HEK293 (cell line): ENCODE results near the gene CYB5R3.

Source experiments
- CTCF ChIA-PET: fragments of 350-600 bp; formaldehyde crosslinking; extraction: SDS; loops from one replicate; lab custom pipeline; 2021; ENCODE audit warnings: antibody characterized with exemption; lab: Yijun Ruan, JAX
- POLR2A ChIA-PET: fragments of 300-600 bp; formaldehyde crosslinking; extraction: SDS; loops from one replicate; lab custom pipeline; 2020; ENCODE audit warnings: antibody characterized with exemption, inconsistent platforms; lab: Yijun Ruan, JAX
- H3K27ac ChIP-seq: fragments of 200-500 bp; sonication (Bioruptor generic); 2 replicates; pipeline ENCODE4 v1.5.1; 2014; ENCODE audit warnings: low read depth, low read length, control low read depth, inconsistent platforms; ENCODE audit errors: extremely low read depth
- H3K36me3 ChIP-seq, 2 experiments: fragments of 200-500 bp in 1 of 2; sonication (Bioruptor generic) in 1 of 2; 1 replicate in 1 of 2; 2 replicates in 1 of 2; pipeline ENCODE4 v1.5.1; 2014 to 2017; ENCODE audit warnings: inconsistent platforms in 2 of 2, low read length in 2 of 2; ENCODE audit not compliant: control insufficient read depth in 2 of 2, insufficient read depth in 1 of 2
- H3K4me1 ChIP-seq: fragments of 200-500 bp; sonication (Bioruptor generic); 2 replicates; pipeline ENCODE4 v1.5.1; 2014; ENCODE audit warnings: mild to moderate bottlenecking, low read length, inconsistent platforms; ENCODE audit not compliant: control insufficient read depth, insufficient read depth
- H3K4me3 ChIP-seq: 2 replicates; pipeline ENCODE4 v1.5.1; 2011; ENCODE audit warnings: low read depth, mild to moderate bottlenecking, control low read depth, low read length, moderate library complexity
- H3K9me3 ChIP-seq: fragments of 200-500 bp; sonication (Bioruptor generic); 2 replicates; pipeline ENCODE4 v1.5.1; 2014; ENCODE audit warnings: low read depth, low read length, inconsistent platforms; ENCODE audit not compliant: control insufficient read depth, insufficient read depth
- GLIS1 ChIP-seq: fragments of 450-650 bp; formaldehyde crosslinking; IDR thresholded peaks from 2 replicates; pipeline ENCODE4 v1.5.1; 2016; ENCODE audit warnings: missing biosample characterization, missing genetic modification characterization
- GLIS2 ChIP-seq: fragments of 450-650 bp; formaldehyde crosslinking; IDR thresholded peaks from 2 replicates; pipeline ENCODE4 v1.5.1; 2016; ENCODE audit warnings: missing biosample characterization, missing genetic modification characterization
- KLF1 ChIP-seq: fragments of 450-650 bp; formaldehyde crosslinking; IDR thresholded peaks from 2 replicates; pipeline ENCODE4 v1.5.1; 2016; ENCODE audit warnings: missing biosample characterization, missing genetic modification characterization
- SCRT2 ChIP-seq: fragments of 450-650 bp; formaldehyde crosslinking; IDR thresholded peaks from 2 replicates; pipeline ENCODE4 v1.5.1; 2016; ENCODE audit warnings: missing biosample characterization, missing genetic modification characterization
- SP7 ChIP-seq: fragments of 450-650 bp; formaldehyde crosslinking; IDR thresholded peaks from 2 replicates; pipeline ENCODE4 v1.5.1; 2016; ENCODE audit warnings: missing biosample characterization, missing genetic modification characterization
- ZEB2 ChIP-seq: fragments of 450-650 bp; formaldehyde crosslinking; IDR thresholded peaks from 2 replicates; pipeline ENCODE4 v1.5.1; 2016; ENCODE audit warnings: missing biosample characterization, missing genetic modification characterization
- ZIC2 ChIP-seq: fragments of 450-650 bp; formaldehyde crosslinking; IDR thresholded peaks from 2 replicates; pipeline ENCODE4 v1.5.1; 2016; ENCODE audit warnings: missing biosample characterization, missing genetic modification characterization
- ZNF510 ChIP-seq: fragments of 450-650 bp; formaldehyde crosslinking; IDR thresholded peaks from 2 replicates; pipeline ENCODE4 v1.5.1; 2018; ENCODE audit warnings: mild to moderate bottlenecking, missing genetic modification characterization, missing biosample characterization; ENCODE audit not compliant: insufficient replicate concordance
- ZNF600 ChIP-seq: fragments of 450-650 bp; formaldehyde crosslinking; IDR thresholded peaks from 2 replicates; pipeline ENCODE4 v1.5.1; 2016; ENCODE audit warnings: missing biosample characterization, missing genetic modification characterization
- ZNF610 ChIP-seq: fragments of 450-650 bp; formaldehyde crosslinking; IDR thresholded peaks from 2 replicates; pipeline ENCODE4 v1.5.1; 2016; ENCODE audit warnings: missing biosample characterization, missing genetic modification characterization, borderline replicate concordance
- ZNF624 ChIP-seq: fragments of 450-650 bp; formaldehyde crosslinking; IDR thresholded peaks from 2 replicates; pipeline ENCODE4 v1.5.1; 2017; ENCODE audit warnings: missing biosample characterization, missing genetic modification characterization
- TF ChIP-seq, protein P1 (sequence below): fragments of 450-650 bp; formaldehyde crosslinking; IDR thresholded peaks from 2 replicates; pipeline ENCODE4 v1.5.1; 2016; ENCODE audit warnings: missing biosample characterization, missing genetic modification characterization
- TF ChIP-seq, protein P2 (sequence below): fragments of 450-650 bp; formaldehyde crosslinking; IDR thresholded peaks from 2 replicates; pipeline ENCODE4 v1.5.1; 2016; ENCODE audit warnings: missing biosample characterization, missing genetic modification characterization
- TF ChIP-seq, protein P3 (sequence below): fragments of 450-650 bp; formaldehyde crosslinking; IDR thresholded peaks from 2 replicates; pipeline ENCODE4 v1.5.1; 2016; ENCODE audit warnings: missing biosample characterization, missing genetic modification characterization
- TF ChIP-seq, protein P4 (sequence below): fragments of 450-650 bp; formaldehyde crosslinking; IDR thresholded peaks from 2 replicates; pipeline ENCODE4 v1.5.1; 2016; ENCODE audit warnings: missing biosample characterization, missing genetic modification characterization, low read depth
- TF ChIP-seq, protein P5 (sequence below): fragments of 450-650 bp; formaldehyde crosslinking; IDR thresholded peaks from 2 replicates; pipeline ENCODE4 v1.5.1; 2016; ENCODE audit warnings: missing biosample characterization, missing genetic modification characterization
- TF ChIP-seq, protein P6 (sequence below): fragments of 450-650 bp; formaldehyde crosslinking; IDR thresholded peaks from 2 replicates; pipeline ENCODE4; 2016; ENCODE audit warnings: missing biosample characterization, missing genetic modification characterization

Gene CYB5R3

DNA sequence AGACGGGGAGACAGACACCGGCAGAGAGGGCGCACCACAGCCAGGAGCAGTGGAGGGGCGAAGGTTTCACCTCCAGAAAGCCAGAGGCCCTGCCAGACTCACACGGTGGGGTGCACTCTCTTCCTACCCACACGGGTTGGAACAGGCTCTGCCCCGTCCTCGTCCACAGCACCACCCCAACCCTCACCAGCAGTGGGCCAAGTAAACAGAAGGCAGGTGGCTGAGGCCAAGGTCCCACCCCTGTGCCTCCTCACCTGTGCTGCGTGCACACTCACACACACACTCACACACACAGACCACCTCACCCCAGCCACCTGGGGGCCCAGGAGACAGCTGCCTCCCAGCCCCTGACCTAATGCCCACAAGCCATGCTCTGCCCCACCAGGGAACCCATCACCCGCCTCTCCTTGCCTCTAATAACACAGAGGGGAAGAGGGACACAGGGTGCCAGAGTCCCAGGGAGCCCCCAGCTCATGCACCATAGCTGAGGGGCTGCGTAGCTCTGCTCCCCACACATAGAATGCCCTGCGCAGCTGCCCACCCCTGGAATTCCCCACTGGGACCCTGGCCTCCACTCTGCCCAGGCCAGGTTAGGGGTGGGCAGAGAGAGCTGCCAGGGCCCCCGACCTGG lies 3.1 kb downstream of the CYB5R3 start:
- no peaks in the 10 kb centered on the region for H3K9me3 ChIP-seq
- POLR2A ChIA-PET = interaction anchor here (0.6 to 1.2 kb wide), 2 partner anchors 9 to 344 kb away, joined by 3 to 4 read pairs; no protein-coding TSS in a partner anchor
- H3K36me3 ChIP-seq = no peaks in the 10 kb centered on the region; a peak in 1 of 3 replicates
- CTCF ChIA-PET = interaction anchor here (3.1 kb wide), 1 partner anchor 24 kb away, joined by 18 read pairs; no protein-coding TSS in a partner anchor
- H3K27ac ChIP-seq = no peak overlapping the region
- peaks cover 22% of the 10 kb centered on the region for H3K4me1 ChIP-seq
- TF ChIP-seq, protein P1, sequence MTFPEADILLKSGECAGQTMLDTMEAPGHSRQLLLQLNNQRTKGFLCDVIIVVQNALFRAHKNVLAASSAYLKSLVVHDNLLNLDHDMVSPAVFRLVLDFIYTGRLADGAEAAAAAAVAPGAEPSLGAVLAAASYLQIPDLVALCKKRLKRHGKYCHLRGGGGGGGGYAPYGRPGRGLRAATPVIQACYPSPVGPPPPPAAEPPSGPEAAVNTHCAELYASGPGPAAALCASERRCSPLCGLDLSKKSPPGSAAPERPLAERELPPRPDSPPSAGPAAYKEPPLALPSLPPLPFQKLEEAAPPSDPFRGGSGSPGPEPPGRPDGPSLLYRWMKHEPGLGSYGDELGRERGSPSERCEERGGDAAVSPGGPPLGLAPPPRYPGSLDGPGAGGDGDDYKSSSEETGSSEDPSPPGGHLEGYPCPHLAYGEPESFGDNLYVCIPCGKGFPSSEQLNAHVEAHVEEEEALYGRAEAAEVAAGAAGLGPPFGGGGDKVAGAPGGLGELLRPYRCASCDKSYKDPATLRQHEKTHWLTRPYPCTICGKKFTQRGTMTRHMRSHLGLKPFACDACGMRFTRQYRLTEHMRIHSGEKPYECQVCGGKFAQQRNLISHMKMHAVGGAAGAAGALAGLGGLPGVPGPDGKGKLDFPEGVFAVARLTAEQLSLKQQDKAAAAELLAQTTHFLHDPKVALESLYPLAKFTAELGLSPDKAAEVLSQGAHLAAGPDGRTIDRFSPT (tag by site-specific recombination) = peak; percentile 14; the same call in 1 of the 2 replicates
- TF ChIP-seq, protein P2, sequence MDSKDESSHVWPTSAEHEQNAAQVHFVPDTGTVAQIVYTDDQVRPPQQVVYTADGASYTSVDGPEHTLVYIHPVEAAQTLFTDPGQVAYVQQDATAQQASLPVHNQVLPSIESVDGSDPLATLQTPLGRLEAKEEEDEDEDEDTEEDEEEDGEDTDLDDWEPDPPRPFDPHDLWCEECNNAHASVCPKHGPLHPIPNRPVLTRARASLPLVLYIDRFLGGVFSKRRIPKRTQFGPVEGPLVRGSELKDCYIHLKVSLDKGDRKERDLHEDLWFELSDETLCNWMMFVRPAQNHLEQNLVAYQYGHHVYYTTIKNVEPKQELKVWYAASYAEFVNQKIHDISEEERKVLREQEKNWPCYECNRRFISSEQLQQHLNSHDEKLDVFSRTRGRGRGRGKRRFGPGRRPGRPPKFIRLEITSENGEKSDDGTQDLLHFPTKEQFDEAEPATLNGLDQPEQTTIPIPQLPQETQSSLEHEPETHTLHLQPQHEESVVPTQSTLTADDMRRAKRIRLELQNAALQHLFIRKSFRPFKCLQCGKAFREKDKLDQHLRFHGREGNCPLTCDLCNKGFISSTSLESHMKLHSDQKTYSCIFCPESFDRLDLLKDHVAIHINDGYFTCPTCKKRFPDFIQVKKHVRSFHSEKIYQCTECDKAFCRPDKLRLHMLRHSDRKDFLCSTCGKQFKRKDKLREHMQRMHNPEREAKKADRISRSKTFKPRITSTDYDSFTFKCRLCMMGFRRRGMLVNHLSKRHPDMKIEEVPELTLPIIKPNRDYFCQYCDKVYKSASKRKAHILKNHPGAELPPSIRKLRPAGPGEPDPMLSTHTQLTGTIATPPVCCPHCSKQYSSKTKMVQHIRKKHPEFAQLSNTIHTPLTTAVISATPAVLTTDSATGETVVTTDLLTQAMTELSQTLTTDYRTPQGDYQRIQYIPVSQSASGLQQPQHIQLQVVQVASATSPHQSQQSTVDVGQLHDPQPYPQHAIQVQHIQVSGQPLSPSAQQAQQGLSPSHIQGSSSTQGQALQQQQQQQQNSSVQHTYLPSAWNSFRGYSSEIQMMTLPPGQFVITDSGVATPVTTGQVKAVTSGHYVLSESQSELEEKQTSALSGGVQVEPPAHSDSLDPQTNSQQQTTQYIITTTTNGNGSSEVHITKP (tag by site-specific recombination) = peak; percentile 77
- TF ChIP-seq, protein P3, sequence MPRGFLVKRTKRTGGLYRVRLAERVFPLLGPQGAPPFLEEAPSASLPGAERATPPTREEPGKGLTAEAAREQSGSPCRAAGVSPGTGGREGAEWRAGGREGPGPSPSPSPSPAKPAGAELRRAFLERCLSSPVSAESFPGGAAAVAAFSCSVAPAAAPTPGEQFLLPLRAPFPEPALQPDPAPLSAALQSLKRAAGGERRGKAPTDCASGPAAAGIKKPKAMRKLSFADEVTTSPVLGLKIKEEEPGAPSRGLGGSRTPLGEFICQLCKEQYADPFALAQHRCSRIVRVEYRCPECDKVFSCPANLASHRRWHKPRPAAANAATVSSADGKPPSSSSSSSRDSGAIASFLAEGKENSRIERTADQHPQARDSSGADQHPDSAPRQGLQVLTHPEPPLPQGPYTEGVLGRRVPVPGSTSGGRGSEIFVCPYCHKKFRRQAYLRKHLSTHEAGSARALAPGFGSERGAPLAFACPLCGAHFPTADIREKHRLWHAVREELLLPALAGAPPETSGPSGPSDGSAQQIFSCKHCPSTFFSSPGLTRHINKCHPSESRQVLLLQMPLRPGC (tag by site-specific recombination) = no peak
- TF ChIP-seq ZEB2 (tag by site-specific recombination) = no peak
- no peak for TF ChIP-seq SP7 (tag by site-specific recombination)
- TF ChIP-seq, protein P4, sequence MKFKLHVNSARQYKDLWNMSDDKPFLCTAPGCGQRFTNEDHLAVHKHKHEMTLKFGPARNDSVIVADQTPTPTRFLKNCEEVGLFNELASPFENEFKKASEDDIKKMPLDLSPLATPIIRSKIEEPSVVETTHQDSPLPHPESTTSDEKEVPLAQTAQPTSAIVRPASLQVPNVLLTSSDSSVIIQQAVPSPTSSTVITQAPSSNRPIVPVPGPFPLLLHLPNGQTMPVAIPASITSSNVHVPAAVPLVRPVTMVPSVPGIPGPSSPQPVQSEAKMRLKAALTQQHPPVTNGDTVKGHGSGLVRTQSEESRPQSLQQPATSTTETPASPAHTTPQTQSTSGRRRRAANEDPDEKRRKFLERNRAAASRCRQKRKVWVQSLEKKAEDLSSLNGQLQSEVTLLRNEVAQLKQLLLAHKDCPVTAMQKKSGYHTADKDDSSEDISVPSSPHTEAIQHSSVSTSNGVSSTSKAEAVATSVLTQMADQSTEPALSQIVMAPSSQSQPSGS = no peak
- TF ChIP-seq ZNF610 (tag by site-specific recombination) = no peak
- peak; percentile 96 for TF ChIP-seq ZIC2
- TF ChIP-seq, protein P5, sequence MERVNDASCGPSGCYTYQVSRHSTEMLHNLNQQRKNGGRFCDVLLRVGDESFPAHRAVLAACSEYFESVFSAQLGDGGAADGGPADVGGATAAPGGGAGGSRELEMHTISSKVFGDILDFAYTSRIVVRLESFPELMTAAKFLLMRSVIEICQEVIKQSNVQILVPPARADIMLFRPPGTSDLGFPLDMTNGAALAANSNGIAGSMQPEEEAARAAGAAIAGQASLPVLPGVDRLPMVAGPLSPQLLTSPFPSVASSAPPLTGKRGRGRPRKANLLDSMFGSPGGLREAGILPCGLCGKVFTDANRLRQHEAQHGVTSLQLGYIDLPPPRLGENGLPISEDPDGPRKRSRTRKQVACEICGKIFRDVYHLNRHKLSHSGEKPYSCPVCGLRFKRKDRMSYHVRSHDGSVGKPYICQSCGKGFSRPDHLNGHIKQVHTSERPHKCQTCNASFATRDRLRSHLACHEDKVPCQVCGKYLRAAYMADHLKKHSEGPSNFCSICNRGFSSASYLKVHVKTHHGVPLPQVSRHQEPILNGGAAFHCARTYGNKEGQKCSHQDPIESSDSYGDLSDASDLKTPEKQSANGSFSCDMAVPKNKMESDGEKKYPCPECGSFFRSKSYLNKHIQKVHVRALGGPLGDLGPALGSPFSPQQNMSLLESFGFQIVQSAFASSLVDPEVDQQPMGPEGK (tag by site-specific recombination) = 0 out of 2 replicates have a peak, but pooled peaks have one; percentile 20
- TF ChIP-seq ZNF624 (tag by site-specific recombination) = no peak
- TF ChIP-seq GLIS2 (tag by site-specific recombination) = peak; percentile 43; the same call in 1 of the 2 replicates
- TF ChIP-seq, protein P6, sequence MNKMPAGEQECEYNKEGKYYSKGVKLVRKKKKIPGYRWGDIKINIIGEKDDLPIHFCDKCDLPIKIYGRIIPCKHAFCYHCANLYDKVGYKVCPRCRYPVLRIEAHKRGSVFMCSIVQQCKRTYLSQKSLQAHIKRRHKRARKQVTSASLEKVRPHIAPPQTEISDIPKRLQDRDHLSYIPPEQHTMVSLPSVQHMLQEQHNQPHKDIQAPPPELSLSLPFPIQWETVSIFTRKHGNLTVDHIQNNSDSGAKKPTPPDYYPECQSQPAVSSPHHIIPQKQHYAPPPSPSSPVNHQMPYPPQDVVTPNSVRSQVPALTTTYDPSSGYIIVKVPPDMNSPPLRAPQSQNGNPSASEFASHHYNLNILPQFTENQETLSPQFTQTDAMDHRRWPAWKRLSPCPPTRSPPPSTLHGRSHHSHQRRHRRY (tag by site-specific recombination) = no peak
- TF ChIP-seq GLIS1 (tag by site-specific recombination) = peak; percentile 90
- no peak; the same call in 1 of the 2 replicates for TF ChIP-seq KLF1 (tag by site-specific recombination)
- no peak for TF ChIP-seq SCRT2 (tag by site-specific recombination)
- no peak for TF ChIP-seq ZNF510 (tag by site-specific recombination)
- 0 out of 2 replicates have a peak, but pooled peaks have one; percentile 24 for TF ChIP-seq ZNF600 (tag by site-specific recombination)
- H3K4me3 ChIP-seq = no peak overlapping the region
